GM10248 (cell line): Measurements from ENCODE around the gene SCYL3.

Experiments used
- CTCF ChIA-PET: fragments of 300-600 bp; sonication (Branson Sonifier 250); formaldehyde crosslinking; extraction: SDS; loops from one replicate; lab custom pipeline; 2021; ENCODE audit warnings: antibody characterized with exemption; lab: Yijun Ruan, JAX
- POLR2A ChIA-PET: fragments of 350-650 bp; sonication (Branson Sonifier 250); formaldehyde crosslinking; extraction: SDS; loops from one replicate; lab custom pipeline; 2020; ENCODE audit warnings: antibody characterized with exemption; lab: Yijun Ruan, JAX
- DNase-seq: peaks from one replicate; pipeline ENCODE4 v3.0.0; 2012; ENCODE audit errors: extremely low spot score
- TF ChIP-seq, protein P1 (sequence below): IDR thresholded peaks from 2 replicates; pipeline ENCODE4 v1.5.1; 2012; ENCODE audit warnings: mild to moderate bottlenecking, low read depth; ENCODE audit errors: extremely low read depth, missing control alignments, control extremely low read depth

Gene SCYL3

DNA sequence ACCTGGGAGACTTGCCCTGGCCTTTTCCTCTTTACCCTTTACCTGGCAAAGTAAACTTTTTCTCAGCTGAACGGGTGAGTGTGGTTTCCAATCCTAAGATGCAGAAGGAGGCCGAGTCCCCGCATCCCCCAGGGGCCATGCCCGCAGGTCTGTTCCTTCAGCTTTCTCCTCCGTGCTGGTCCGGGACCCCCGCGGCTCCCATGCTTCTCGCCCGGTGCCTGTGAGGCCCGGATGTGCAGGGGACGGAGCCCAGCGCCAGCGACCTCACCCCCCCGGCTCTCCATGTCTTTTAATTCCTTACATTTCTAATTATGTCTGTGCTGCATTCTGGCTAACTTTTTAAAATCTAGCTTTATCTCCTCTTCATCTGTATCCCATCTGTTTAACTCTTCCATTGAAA lies 21.5 kb upstream of the SCYL3 start:
- CTCF ChIA-PET, result interaction anchor here (0.8 to 2.1 kb wide), 3 partner anchors 14 to 1015 kb away, joined by 3 to 11 read pairs (median 3); partner anchors contain the start of gene SCYL3
- POLR2A ChIA-PET, result no interaction called here
- DNase-seq, result no peak
- TF ChIP-seq, protein P1, sequence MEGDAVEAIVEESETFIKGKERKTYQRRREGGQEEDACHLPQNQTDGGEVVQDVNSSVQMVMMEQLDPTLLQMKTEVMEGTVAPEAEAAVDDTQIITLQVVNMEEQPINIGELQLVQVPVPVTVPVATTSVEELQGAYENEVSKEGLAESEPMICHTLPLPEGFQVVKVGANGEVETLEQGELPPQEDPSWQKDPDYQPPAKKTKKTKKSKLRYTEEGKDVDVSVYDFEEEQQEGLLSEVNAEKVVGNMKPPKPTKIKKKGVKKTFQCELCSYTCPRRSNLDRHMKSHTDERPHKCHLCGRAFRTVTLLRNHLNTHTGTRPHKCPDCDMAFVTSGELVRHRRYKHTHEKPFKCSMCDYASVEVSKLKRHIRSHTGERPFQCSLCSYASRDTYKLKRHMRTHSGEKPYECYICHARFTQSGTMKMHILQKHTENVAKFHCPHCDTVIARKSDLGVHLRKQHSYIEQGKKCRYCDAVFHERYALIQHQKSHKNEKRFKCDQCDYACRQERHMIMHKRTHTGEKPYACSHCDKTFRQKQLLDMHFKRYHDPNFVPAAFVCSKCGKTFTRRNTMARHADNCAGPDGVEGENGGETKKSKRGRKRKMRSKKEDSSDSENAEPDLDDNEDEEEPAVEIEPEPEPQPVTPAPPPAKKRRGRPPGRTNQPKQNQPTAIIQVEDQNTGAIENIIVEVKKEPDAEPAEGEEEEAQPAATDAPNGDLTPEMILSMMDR, result no peak

DNA sequence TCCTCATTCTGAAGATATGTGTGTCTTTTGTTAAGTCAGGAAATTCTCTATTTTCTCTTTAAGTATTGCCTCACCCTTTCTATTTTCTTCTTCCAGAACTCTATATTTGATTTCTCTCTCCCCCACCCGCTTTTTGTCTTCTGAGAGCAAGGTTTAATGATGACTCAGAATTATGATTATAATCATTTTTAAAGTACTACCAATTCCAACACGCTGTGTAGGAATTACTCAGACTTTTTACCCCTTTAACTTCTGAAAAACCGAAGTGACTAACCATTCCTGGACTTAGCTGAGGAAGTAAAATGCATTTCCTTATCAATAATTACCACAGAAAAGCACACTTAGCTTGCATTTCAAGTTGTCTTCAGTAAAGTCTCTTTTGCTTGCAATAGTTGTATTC lies 20.8 kb upstream of the SCYL3 start:
- POLR2A ChIA-PET, result no interaction called here
- CTCF ChIA-PET, result interaction anchor here (2.1 kb wide), 1 partner anchor 20 kb away, joined by 11 read pairs; the partner anchor contains the start of gene SCYL3
- no peak for DNase-seq
- TF ChIP-seq, protein P1, result no peak

DNA sequence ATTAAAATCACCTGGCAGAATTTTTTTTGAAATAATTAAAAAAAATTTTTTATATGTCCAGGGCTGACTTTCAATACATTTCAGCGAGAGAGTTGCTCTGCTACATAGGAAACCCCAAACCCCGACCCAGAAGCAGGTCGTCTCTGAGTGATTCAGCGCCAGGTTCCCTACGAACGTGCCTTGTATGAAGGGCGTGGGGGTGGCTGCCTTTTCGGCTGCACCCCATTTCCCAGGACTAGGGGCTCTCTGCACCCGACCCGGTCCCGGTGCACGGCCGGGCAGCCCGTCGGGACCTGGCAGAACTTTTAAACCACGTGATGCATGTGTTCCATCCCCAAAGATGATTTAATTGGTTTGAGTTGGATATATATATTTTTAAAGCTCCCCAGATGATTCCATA lies 15.8 kb upstream of the SCYL3 start:
- ChIA-PET POLR2A (no interaction called here), CTCF (interaction anchor here (1.6 kb wide), 1 partner anchor 15 kb away, joined by 9 read pairs; the partner anchor contains the start of gene SCYL3)
- DNase-seq, result no peak
- TF ChIP-seq, protein P1, result no peak

DNA sequence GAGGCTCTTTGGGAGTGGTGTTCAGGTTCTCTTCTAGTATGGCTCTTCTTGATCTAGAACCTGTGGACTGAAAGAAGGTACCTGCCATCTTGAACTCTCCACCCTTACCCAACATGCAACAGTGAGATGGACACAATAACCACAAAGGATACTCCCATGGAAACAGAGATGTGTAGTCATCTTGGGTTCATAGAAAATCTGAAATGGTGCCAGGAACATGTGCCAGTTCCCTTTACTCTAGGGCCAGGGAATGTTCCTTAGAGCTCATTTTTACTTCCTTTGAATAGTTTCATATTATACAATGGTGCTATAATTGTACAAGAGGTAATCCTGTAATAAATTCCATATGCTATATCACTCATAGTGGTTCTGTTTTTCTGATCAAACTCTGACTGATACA lies 13.2 kb upstream of the SCYL3 start:
- ChIA-PET CTCF (interaction anchor here (0.7 to 3.5 kb wide), 7 partner anchors 9 to 162 kb away, joined by 3 to 21 read pairs (median 3); partner anchors contain the start of gene SCYL3), POLR2A (no interaction called here)
- TF ChIP-seq, protein P1, result no peak
- no peak for DNase-seq

DNA sequence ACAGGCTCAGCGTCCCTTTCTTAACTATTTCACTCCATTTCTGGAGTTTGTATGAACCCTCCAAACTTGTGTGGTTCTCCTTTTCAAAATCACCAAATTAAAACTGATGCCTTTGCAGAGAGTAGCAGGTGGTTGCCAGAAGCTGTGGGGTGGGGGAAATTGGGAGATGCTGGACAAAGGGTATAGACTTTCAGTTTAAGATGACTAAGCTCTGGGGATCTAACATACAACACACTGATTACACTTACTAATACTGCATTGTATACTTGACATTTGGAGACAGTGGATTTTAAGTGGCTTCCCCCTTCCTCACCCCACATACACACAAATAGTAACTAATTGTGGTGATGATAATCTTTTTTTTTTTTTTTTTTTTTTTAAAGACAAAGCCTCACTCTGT lies 11.1 kb upstream of the SCYL3 start:
- TF ChIP-seq, protein P1, result no peak
- no peak for DNase-seq
- CTCF ChIA-PET, result interaction anchor here (1.3 to 3.5 kb wide), 2 partner anchors 11 to 13 kb away, joined by 3 to 21 read pairs; partner anchors contain the start of gene SCYL3
- POLR2A ChIA-PET, result no interaction called here

DNA sequence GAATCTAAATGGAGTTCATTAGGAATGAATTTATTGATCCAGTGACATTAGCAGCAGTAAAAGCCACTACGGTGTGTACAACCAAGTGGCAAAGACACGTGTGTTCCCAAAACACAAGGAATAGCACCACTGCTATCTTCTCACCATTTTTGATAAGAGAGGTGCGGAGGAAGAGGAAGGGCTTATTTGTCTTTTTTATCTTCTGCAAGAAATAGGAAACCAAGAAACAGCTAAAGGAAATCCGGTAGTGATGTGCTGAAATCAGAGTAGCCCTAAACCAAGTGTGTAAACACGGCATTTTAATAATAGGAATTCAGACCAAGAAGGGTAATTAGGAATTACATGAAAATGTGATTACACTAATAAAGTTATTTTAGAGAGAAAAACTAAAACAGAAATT lies 9.1 kb upstream of the SCYL3 start:
- ChIA-PET CTCF (interaction anchor here (1.5 to 2.1 kb wide), 2 partner anchors 11 to 26 kb away, joined by 4 to 6 read pairs; no protein-coding TSS in a partner anchor), POLR2A (no interaction called here)
- no peak for DNase-seq
- TF ChIP-seq, protein P1, result no peak
